NCI-H1930 (cell line): ENCODE results near the gene SDHA.
"Not testable (repeated sequence)": the region's sequence is repeated elsewhere in the genome, so short reads cannot be mapped to it uniquely, and the experiment has no call there.

ENCODE experiments used
- DNase-seq, 2 experiments: peaks; one replicate each; lab custom pipeline; 2025; lab: John Stamatoyannopoulos, UW

The SDHA gene

GRCh38 chr5:222951-223715 lies 5.0 kb downstream of the SDHA start:
- DNase-seq = not testable (repeated sequence)

- DNase-seq = no peak
Observed at GRCh38 chr5:223791-224190, 5.7 kb downstream of the SDHA start.

GRCh38 chr5:225334-225733 lies 7.2 kb downstream of the SDHA start:
- no peak for DNase-seq

GRCh38 chr5:227375-227774 lies 9.3 kb downstream of the SDHA start:
- DNase-seq = not testable (repeated sequence)

DNA sequence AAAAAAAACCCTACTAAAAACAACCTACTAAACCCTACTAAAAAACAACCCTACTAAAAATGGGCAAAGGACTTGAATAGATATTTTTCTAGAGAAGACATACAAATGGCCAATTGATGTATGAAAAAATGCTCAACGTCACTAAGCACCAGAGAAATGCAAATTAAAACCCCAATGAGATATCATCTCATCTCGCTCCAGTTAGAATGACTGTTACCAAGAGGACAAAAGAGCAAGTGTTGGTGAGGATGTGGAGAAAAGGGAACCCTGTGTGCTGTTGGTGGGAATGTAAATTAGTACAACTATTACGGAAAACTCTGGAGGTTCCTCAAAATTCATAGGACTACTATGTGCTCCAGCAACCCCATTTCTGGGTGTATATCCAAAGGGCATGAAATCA lies 10.8 kb downstream of the SDHA start:
- DNase-seq = no peak

GRCh38 chr5:230711-231110 lies 12.6 kb downstream of the SDHA start:
- no peak for DNase-seq

- DNase-seq = no peak
Observed at GRCh38 chr5:231661-232060, 13.5 kb downstream of the SDHA start.

GRCh38 chr5:233426-233825 lies 15.3 kb downstream of the SDHA start:
- DNase-seq = not testable (repeated sequence)

GRCh38 chr5:234450-234849 lies 16.3 kb downstream of the SDHA start:
- no peak for DNase-seq

- DNase-seq = not testable (repeated sequence)
Observed at GRCh38 chr5:235527-235926, 17.4 kb downstream of the SDHA start.

DNA sequence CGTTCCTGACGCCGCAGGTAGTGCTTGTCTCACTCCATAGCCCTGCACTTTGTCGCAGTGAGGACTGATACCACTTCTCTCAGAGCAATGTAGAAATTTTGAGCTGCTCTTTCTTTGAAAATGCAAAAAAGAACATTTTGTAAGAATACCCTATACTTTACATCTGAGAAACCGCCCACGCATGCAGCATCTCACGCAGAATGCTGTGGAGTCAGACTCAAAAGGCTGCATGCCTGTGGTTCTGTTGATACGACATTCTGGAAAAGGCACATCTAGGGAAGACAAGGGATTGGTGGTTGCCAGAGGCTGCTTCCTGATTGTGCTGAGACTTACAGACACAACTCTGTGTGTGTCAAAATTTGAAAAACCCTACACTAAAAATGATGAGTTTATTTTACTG lies 19.8 kb downstream of the SDHA start:
- not testable (repeated sequence) for DNase-seq

GRCh38 chr5:240550-240949 lies 22.4 kb downstream of the SDHA start:
- DNase-seq = not testable (repeated sequence)

DNA sequence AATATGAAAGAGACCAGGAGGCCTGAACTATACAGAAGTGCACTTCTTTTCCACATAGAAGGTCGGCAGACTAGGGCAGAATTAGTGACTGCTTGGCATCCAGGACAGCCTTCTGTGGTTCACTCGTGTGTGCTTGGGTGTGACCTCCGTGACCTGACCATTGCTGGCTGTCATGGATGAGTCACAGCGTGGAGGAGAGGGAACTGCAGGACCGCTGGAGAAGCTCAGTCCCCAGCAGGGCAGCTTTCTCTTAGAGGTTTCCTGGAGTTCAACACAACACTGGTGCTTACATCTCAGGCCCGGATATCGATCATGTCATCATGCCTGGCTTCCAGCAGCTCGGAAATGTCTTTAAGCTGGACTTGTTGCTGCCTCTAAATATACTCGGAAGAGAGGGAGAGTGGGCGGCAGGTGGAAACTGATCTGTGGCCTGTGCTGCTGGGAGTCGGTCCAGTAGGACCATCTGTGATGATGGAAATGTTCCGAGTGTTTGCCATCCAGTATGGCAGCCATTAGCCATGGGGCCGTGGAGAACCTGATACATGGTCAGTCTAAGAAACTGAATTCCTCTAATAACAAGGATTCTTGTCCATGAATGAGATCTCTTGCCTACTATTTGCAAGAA lies 23.0 kb downstream of the SDHA start:
- DNase-seq = not testable (repeated sequence)

DNA sequence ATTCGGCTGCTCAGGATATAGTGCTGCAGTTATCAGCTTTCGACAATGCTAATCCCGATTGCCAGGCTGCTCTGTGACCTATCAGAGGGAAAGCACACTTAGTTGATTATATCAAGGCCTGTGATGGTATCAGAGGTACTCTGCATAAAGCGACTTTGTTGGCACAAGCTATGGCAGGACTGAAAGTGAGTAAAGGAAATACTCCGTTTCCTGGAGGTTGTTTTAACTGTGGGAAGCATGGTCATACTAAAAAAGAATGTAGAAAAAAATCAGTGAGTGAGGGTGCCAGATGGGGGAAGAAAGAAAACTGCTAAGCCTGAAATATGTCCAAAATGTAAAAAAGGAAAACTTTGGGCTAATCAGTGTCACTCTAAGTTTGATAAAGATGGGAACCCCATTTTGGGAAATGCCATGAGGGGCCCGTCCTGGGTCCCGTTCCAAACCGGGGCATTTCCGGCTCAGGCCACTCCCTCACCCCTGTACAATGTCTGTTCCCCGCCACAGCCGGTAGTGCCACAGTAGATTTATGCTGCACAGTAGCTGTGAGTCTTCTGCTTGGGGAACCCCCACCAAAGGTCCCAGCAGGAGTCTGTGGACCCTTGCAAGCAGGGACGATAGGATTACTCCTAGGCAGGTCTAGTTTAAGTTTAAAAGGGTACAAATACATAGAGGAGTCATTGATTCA lies 25.7 kb downstream of the SDHA start:
- not testable (repeated sequence) for DNase-seq

DNA sequence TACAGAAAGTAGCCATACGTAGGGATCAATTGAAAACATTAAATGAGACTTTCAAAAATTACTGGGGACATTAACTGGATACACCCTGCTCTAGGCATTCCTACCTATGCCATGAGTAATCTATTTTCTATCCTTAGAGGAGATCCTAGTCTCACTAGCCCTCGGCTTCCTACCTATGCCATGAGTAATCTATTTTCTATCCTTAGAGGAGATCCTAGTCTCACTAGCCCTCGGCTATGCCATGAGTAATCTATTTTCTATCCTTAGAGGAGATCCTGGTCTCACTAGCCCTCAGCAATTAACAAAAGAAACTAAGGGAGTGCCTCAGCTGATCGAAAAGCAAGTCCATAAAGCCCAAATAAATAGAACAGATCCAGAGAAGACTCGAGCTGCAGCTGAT lies 27.6 kb downstream of the SDHA start:
- DNase-seq = not testable (repeated sequence)

DNA sequence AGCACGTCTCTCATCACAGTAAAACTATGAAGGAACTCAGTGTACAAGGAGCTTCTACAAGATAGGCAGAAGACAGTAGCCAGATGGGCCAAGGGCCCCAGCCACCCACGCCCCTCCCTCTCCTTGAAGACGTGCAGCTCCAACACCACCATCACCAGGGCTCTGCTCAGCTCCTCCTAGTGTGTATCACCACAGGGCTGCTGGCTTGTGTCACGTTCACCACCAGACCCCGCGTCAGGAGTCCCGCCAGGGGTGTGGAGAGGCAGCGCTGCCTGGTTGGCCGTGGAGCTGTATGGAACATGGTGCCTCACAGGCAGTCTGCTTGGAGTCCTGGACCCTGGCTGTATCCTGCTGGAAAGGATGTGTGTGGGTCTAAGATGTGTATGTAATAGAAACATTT lies 32.3 kb downstream of the SDHA start:
- DNase-seq = not testable (repeated sequence)

DNA sequence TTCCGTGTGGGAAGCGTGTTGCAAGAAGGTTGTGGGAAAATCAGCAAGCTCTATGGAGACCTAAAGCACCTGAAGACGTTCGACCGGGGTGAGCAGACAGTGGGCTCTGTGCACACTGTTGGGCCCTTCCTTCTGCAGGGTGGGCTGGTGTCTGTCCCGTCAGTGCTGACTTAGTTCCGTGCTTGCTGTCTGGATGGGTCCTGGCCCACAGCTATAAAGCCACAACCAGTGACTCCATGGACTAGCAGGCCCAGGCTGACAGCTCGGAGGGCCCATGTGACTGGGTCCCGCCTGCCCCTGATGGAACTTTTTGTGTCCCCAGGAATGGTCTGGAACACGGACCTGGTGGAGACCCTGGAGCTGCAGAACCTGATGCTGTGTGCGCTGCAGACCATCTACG lies 32.9 kb downstream of the SDHA start:
- not testable (repeated sequence) for DNase-seq

DNA sequence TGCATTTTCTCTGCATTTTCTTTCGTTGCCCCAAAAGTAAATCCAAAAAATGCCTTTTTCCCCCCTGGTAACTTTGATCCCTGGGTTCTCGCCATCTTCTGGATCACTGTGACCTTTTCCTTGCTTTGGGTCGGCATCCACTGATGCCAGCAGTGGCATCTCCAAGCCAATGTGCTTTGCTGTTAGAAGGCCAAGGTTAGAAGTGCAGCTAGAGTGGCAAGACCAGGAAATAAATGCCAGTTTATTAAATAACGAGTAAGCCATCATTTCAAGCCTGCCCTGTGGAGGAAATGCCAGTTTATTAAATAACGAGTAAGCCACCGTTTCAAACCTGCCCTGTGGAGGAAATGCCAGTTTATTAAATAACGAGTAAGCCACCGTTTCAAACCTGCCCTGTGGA lies 33.4 kb downstream of the SDHA start:
- not testable (repeated sequence) for DNase-seq

DNA sequence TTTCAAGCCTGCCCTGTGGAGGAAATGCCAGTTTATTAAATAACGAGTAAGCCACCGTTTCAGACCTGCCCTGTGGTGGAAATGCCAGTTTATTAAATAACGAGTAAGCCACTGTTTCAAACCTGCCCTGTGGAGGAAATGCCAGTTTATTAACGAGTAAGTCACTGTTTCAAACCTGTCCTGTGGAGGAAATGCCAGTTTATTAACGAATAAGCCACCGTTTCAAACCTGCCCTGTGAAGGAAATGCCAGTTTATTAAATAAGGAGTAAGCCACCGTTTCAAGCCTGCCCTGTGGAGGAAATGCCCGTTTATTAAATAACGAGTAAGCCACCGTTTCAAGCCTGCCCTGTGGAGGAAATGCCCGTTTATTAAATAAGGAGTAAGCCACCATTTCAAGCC lies 33.9 kb downstream of the SDHA start:
- DNase-seq = not testable (repeated sequence)

GRCh38 chr5:252546-252945 lies 34.4 kb downstream of the SDHA start:
- DNase-seq = no peak

- DNase-seq = not testable (repeated sequence)
Observed at GRCh38 chr5:254322-254721, 36.2 kb downstream of the SDHA start.

- DNase-seq = not testable (repeated sequence)
Observed at GRCh38 chr5:255116-255515, 37.0 kb downstream of the SDHA start.

DNA sequence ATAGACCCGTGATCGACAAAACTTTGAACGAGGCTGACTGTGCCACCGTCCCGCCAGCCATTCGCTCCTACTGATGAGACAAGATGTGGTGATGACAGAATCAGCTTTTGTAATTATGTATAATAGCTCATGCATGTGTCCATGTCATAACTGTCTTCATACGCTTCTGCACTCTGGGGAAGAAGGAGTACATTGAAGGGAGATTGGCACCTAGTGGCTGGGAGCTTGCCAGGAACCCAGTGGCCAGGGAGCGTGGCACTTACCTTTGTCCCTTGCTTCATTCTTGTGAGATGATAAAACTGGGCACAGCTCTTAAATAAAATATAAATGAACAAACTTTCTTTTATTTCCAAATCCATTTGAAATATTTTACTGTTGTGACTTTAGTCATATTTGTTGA lies 38.2 kb downstream of the SDHA start:
- not testable (repeated sequence) for DNase-seq
